Body of pancreas (tissue), 4 donors: ENCODE results near the gene SIL1. TPM values are rescaled to one million over a fixed set of nuclear protein-coding genes. Genes with fewer than 3 reads are reported as not detected.
"Not testable (repeated sequence)": the region's sequence is repeated elsewhere in the genome, so short reads cannot be mapped to it uniquely, and the experiment has no call there.

ENCODE experiments used
- ATAC-seq: fragments of 150-250 bp; one replicate; pipeline ENCODE4 v1.9.1; 2016
- DNase-seq, 4 donors: peaks; one replicate each; pipeline ENCODE4 v3.0.0-alpha.2; 2019
- H3K27ac ChIP-seq, 4 donors: fragments of 200-600 bp; sonication (generic); 1 replicate in 3 of 4; 2 replicates in 1 of 4; pipeline versions ENCODE4 v1.5.1 to v1.6.1; 2016 to 2019; ENCODE audit warnings: mild to moderate bottlenecking in 1 of 4, mixed read lengths in 1 of 4, moderate library complexity in 1 of 4
- H3K27me3 ChIP-seq, 2 donors: fragments of 200-600 bp; sonication (generic); one replicate each; pipeline ENCODE4 v1.6.0; 2016; ENCODE audit warnings: mild to moderate bottlenecking in 1 of 2
- H3K36me3 ChIP-seq, 2 donors: fragments of 200-600 bp; sonication (generic); replicated peaks in 1 of 2; 2 replicates each; pipeline ENCODE4 v1.5.1; 2016; ENCODE audit warnings: low read depth in 2 of 2; ENCODE audit not compliant: insufficient read depth in 1 of 2
- H3K4me1 ChIP-seq: fragments of 200-600 bp; sonication (generic); one replicate; pipeline ENCODE4 v1.6.0; 2016
- H3K4me3 ChIP-seq, 2 donors: fragments of 200-600 bp; sonication (generic); 1 replicate in 1 of 2; 2 replicates in 1 of 2; pipeline ENCODE4 v1.5.1; 2016 to 2019
- H3K9me3 ChIP-seq, 3 donors: fragments of 200-600 bp; sonication (generic); 1 replicate in 2 of 3; 2 replicates in 1 of 3; pipeline ENCODE4 v1.5.1; 2016
- POLR2A ChIP-seq, 3 donors: fragments of 450-650 bp; IDR thresholded peaks; one replicate each; pipeline ENCODE4 v1.6.1; 2016; ENCODE audit warnings: antibody characterized with exemption in 3 of 3, mild to moderate bottlenecking in 2 of 3
- WGBS, 2 donors: methylation state at CpG; one replicate each; pipeline ENCODE4 v1.1.5; 2017; 5-methylcytosine and 5-hydroxymethylcytosine counted together
- intact Hi-C: fragments of 100-400 bp; cut with DNase I; formaldehyde crosslinking; loops from one replicate; pipeline ENCODE4 v1.15.1; 2023
- total RNA-seq, 2 donors: library from RNA; depleted of rRNA; stranded (reverse); fragments of >200 nt; gene quantifications; one replicate each; pipeline ENCODE4 v1.1.0, GENCODE V29; 2016
- TF ChIP-seq, protein P1 (sequence below), 7 experiments: fragments of 450-650 bp in 4 of 7; fragments of 200-600 bp in 3 of 7; sonication (generic) in 3 of 7; IDR thresholded peaks; one replicate each; pipeline ENCODE4 v1.5.1; 2016 to 2019; ENCODE audit warnings: antibody characterized with exemption in 7 of 7

Gene SIL1
- total RNA-seq, 2 donors from 2014 or later: 57.6 to 124 TPM

DNA sequence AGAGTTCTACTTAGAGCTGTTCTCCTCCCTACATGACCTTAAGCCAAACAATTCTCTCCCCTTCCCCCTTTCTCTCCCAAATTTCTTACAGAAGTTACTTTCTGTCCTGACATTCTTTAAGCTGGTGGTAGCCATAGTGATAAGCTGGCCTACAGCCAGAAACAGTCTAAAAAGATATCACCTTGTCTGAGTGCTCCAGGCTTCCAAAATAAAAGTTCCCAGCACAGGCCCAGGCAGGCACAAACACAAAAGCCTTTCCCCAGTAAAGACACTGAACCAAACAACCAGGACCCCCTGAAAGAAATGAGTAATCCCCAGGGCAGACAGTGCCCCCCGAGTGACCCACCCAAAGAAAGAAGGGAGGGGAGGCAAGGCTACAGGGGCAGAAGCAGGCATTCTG, 19.2 kb downstream of the SIL1 start:
- no peaks in the 10 kb centered on the region for H3K9me3 ChIP-seq
- H3K4me1 ChIP-seq: peaks cover 81% of the 10 kb centered on the region
- 7 to 22% methylated on average over 1 of the region's 1 CpG for WGBS, 2 donors
- TF ChIP-seq POLR2A (IDR thresholded peaks at IDR 0.05): no peak
- TF ChIP-seq, protein P1, sequence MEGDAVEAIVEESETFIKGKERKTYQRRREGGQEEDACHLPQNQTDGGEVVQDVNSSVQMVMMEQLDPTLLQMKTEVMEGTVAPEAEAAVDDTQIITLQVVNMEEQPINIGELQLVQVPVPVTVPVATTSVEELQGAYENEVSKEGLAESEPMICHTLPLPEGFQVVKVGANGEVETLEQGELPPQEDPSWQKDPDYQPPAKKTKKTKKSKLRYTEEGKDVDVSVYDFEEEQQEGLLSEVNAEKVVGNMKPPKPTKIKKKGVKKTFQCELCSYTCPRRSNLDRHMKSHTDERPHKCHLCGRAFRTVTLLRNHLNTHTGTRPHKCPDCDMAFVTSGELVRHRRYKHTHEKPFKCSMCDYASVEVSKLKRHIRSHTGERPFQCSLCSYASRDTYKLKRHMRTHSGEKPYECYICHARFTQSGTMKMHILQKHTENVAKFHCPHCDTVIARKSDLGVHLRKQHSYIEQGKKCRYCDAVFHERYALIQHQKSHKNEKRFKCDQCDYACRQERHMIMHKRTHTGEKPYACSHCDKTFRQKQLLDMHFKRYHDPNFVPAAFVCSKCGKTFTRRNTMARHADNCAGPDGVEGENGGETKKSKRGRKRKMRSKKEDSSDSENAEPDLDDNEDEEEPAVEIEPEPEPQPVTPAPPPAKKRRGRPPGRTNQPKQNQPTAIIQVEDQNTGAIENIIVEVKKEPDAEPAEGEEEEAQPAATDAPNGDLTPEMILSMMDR (IDR thresholded peaks at IDR 0.05): no peak
- H3K4me3 ChIP-seq: no peak overlapping the region
- intact Hi-C loops: no loop called here
- H3K27ac ChIP-seq: peak overlapping the region; percentile 53 to 80 (median 72)
- H3K36me3 ChIP-seq: no peaks in the 10 kb centered on the region
- DNase-seq (peak; percentile 69 to 86 (median 72)), ATAC-seq (peak; percentile 51)
- H3K27me3 ChIP-seq: no peaks in the 10 kb centered on the region

DNA sequence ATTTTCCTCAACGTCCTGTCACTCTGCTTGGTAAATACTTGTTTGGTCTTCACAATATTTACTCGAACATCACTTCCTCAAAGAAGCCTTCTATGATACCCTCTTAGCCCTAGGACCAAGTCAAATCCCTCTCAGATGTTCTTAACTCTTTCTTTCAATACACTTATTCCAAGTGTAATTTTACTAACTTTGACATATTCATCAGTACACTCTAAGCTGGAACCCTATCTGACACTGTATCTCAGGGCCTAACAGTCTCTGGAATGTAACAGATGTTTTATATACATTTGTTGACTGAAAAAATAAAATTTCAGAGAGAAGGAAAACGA, 19.6 kb downstream of the SIL1 start:
- no peak overlapping the region for H3K4me3 ChIP-seq
- intact Hi-C loops: no loop called here
- no peak for DNase-seq
- TF ChIP-seq, protein P1 (IDR thresholded peaks at IDR 0.05): no peak
- H3K36me3 ChIP-seq: no peaks in the 10 kb centered on the region
- ATAC-seq: no peak
- peak overlapping the region; percentile 53 to 80 (median 72) for H3K27ac ChIP-seq
- no peaks in the 10 kb centered on the region for H3K27me3 ChIP-seq
- peaks cover 78% of the 10 kb centered on the region for H3K4me1 ChIP-seq
- 5 to 12% methylated on average over 3 of the region's 3 CpGs for WGBS, 2 donors
- no peaks in the 10 kb centered on the region for H3K9me3 ChIP-seq

DNA sequence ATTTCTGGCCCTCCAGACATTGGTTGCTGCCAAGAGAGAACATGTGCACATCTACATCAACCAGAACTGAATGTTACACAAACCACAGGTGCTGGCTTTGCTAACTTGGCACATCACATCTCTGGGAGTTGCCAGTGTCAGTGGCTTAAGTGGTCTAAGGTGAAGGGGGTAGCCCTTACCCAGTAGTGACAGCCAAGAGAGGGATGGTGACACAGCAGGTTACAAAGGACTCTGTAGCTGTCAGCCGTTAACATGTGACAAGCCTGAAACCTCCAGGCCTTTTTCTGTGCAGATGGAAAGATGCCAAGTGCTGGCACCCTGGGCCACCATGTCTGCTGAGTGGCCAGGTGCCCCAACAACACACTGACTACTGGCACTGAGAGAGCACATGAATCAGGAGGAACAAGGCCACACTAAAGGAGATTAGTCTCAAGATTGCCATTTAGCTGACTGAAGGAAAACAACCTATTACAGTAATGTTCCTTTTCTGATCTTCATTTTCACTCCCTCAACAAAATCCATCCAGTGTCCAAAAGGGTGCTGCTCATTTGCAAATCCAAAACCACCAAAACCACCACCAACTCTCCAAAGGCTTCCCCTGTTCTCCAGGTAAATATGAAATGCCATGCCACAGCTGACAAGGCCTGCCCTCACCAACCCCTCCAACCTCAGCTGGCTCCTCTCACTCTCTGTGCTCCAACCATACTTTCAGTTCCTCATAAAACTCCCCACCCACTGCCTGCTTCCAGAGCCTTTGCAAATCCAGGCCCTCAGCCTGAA, 20.2 kb downstream of the SIL1 start:
- peak in 1 of 3 donors; percentile 14 for TF ChIP-seq POLR2A (IDR thresholded peaks at IDR 0.05)
- TF ChIP-seq, protein P1 (IDR thresholded peaks at IDR 0.05): no peak
- no peaks in the 10 kb centered on the region for H3K9me3 ChIP-seq
- intact Hi-C loops: no loop called here
- peaks cover 72% of the 10 kb centered on the region for H3K4me1 ChIP-seq
- 31% methylated on average over 1 of the region's 1 CpG; no CpG with 5 or more reads in 1 of the 2 donors for WGBS, 2 donors
- H3K4me3 ChIP-seq: no peak overlapping the region
- peak overlapping the region; percentile 53 to 80 (median 72) for H3K27ac ChIP-seq
- ATAC-seq: peak; percentile 81
- H3K36me3 ChIP-seq: no peaks in the 10 kb centered on the region
- DNase-seq: peak; percentile 71 to 88 (median 80)
- H3K27me3 ChIP-seq: no peaks in the 10 kb centered on the region

DNA sequence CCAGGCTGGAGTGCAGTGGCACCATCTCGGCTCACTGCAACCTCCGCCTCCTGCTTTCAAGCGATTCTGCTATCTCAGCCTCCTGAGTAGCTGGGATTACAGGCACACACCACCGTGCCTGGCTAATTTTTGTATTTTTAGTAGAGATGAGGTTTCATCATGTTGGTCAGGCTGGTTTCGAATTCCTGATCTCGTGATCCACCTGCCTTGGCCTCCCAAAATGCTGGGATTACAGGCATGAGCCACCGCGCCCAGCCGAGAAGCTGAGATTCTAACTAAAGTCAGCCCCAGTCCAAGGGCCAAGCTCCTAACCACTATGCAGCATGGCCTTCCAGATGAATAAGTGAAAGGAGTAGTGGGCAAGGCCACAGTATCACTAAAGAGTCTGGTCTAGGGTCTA, 20.9 kb downstream of the SIL1 start:
- H3K27me3 ChIP-seq, intact Hi-C loops, DNase-seq, H3K9me3 ChIP-seq, H3K4me3 ChIP-seq, ATAC-seq, H3K36me3 ChIP-seq: not testable (repeated sequence)
- Histone ChIP-seq H3K27ac (peak overlapping the region; percentile 53 to 80 (median 72)), H3K4me1 (peaks cover 65% of the 10 kb centered on the region)
- 90 to 97% methylated on average over 9 of the region's 9 CpGs for WGBS, 2 donors

DNA sequence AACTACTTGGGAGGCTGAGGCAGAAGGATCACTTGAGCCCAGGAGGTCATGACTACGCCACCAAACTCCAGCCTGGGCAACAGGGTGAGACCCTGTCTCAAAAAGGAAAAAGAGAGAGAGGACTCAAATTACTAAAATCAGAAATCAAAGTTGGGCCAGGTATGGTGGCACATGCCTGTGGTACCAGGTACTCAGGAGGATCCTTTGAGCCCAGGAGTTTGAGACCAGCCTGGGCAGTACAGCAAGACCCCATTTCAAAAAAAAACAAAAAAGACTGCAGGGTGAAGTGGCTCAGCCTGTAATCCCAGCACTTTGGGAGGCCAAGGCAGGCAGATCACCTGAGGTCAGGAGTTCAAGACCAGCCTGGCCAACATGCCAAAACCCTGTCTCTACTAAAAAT, 23.8 kb downstream of the SIL1 start:
- ATAC-seq: not testable (repeated sequence)

More for the DNA sequence above, 23.8 kb downstream of the SIL1 start:
- 100% methylated on average over 1 of the region's 1 CpG for WGBS, 2 donors
- DNase-seq, H3K36me3 ChIP-seq, H3K9me3 ChIP-seq, intact Hi-C loops, H3K27me3 ChIP-seq, H3K27ac ChIP-seq, H3K4me3 ChIP-seq: not testable (repeated sequence)
- H3K4me1 ChIP-seq: peaks cover 36% of the 10 kb centered on the region
